Measurements from ENCODE around the gene ZNF850.
"Not testable (repeated sequence)": the region's sequence is repeated elsewhere in the genome, so short reads cannot be mapped to it uniquely, and the experiment has no call there.

The ZNF850 gene

GRCh38 chr19:36772311-36773222 is at the start of gene ZNF850:
ZNF850 (minus strand) TSS chr19:36772807; CDS start chr19:36762606, 10,201 bp downstream.
- DNase-seq (ENCODE audit: low read depth in 2 of 2): peak; percentile 82 to 85

- no peak for DNase-seq (ENCODE audit: low read depth in 2 of 2)
These were observed 49.2 kb upstream of the ZNF850 start for GRCh38 chr19:36821758-36822157.

- DNase-seq (ENCODE audit: low read depth in 2 of 2): no peak
These were observed 46.6 kb upstream of the ZNF850 start for GRCh38 chr19:36819130-36819630.

- no peak for DNase-seq (ENCODE audit: low read depth in 2 of 2)
These were observed 34.4 kb upstream of the ZNF850 start for GRCh38 chr19:36807029-36807428.

- no peak for DNase-seq (ENCODE audit: low read depth in 2 of 2)
These were observed 32.8 kb upstream of the ZNF850 start for GRCh38 chr19:36805364-36805763.

GRCh38 chr19:36797786-36798108 is 25.1 kb upstream of the ZNF850 start:
- no peak for DNase-seq (ENCODE audit: low read depth in 2 of 2)

GRCh38 chr19:36796714-36796992 is 24.0 kb upstream of the ZNF850 start:
- no peak for DNase-seq (ENCODE audit: low read depth in 2 of 2)

- not testable (repeated sequence) for DNase-seq (ENCODE audit: low read depth in 2 of 2)
These were observed 19.0 kb upstream of the ZNF850 start for GRCh38 chr19:36791420-36792141.

GRCh38 chr19:36775768-36776167 is 3.2 kb upstream of the ZNF850 start:
- no peak for DNase-seq (ENCODE audit: low read depth in 2 of 2)

GRCh38 chr19:36773223-36773579 is 594 bp upstream of the ZNF850 start:
- DNase-seq (ENCODE audit: low read depth in 2 of 2): no peak

- DNase-seq (ENCODE audit: low read depth in 2 of 2): peak; percentile 13 to 25
These were observed 1.1 kb downstream of the ZNF850 start for GRCh38 chr19:36771261-36772231.

- DNase-seq (ENCODE audit: low read depth in 2 of 2): no peak
These were observed 22.4 kb downstream of the ZNF850 start for GRCh38 chr19:36750066-36750691.

GRCh38 chr19:36749613-36750012 is 23.0 kb downstream of the ZNF850 start:
- not testable (repeated sequence) for DNase-seq (ENCODE audit: low read depth in 2 of 2)

GRCh38 chr19:36748431-36749275 is 24.0 kb downstream of the ZNF850 start:
- DNase-seq (ENCODE audit: low read depth in 2 of 2): no peak

- DNase-seq (ENCODE audit: low read depth in 2 of 2): no peak
These were observed 24.9 kb downstream of the ZNF850 start for GRCh38 chr19:36747750-36748149.

GRCh38 chr19:36745870-36746269 is 26.7 kb downstream of the ZNF850 start:
- no peak for DNase-seq (ENCODE audit: low read depth in 2 of 2)

- not testable (repeated sequence) for DNase-seq (ENCODE audit: low read depth in 2 of 2)
These were observed 36.4 kb downstream of the ZNF850 start for GRCh38 chr19:36736166-36736565.

- no peak for DNase-seq (ENCODE audit: low read depth in 2 of 2)
These were observed 52.7 kb downstream of the ZNF850 start for GRCh38 chr19:36719687-36720556.

- DNase-seq (ENCODE audit: low read depth in 2 of 2): no peak
These were observed 63.2 kb downstream of the ZNF850 start for GRCh38 chr19:36709423-36709822.

GRCh38 chr19:36707134-36707533 is 65.5 kb downstream of the ZNF850 start:
- DNase-seq (ENCODE audit: low read depth in 2 of 2): no peak

All from stimulated activated CD8-positive, alpha-beta memory T cell treated with anti-CD3 and anti-CD28 coated beads, Interleukin-15, amount 100 ng/mL, for 48 hours (primary cell).